Activated naive CD4-positive, alpha-beta T cell treated with anti-CD3 and anti-CD28 coated beads, Interleukin-2, amount 50 U/mL, for 24 hours (primary cell): Measurements from ENCODE around the gene CC2D2B.

Experiments
- H3K27ac Mint-ChIP-seq: one replicate; pipeline ENCODE4 v1.8.0; 2021; ENCODE audit warnings: mild to moderate bottlenecking, mixed read lengths
- H3K27me3 Mint-ChIP-seq: one replicate; pipeline ENCODE4 v1.8.0; 2021; ENCODE audit warnings: mixed read lengths
- H3K36me3 Mint-ChIP-seq: one replicate; pipeline ENCODE4 v1.8.0; 2021; ENCODE audit warnings: mixed read lengths
- H3K4me1 Mint-ChIP-seq: one replicate; pipeline ENCODE4 v1.8.0; 2021; ENCODE audit warnings: mixed read lengths
- H3K4me3 Mint-ChIP-seq: one replicate; pipeline ENCODE4 v1.8.0; 2021; ENCODE audit warnings: mild to moderate bottlenecking, mixed read lengths
- H3K9me3 Mint-ChIP-seq: one replicate; pipeline ENCODE4 v1.8.0; 2021; ENCODE audit warnings: mixed read lengths

Gene CC2D2B

GRCh38 chr10:96075977-96076376 lies 168.2 kb downstream of the CC2D2B start:
- no peak overlapping the region for H3K27ac Mint-ChIP-seq
- H3K9me3 Mint-ChIP-seq = no peaks in the 10 kb centered on the region
- H3K4me1 Mint-ChIP-seq = peaks cover 8% of the 10 kb centered on the region
- no peak overlapping the region for H3K4me3 Mint-ChIP-seq
- peaks cover 14% of the 10 kb centered on the region for H3K36me3 Mint-ChIP-seq
- H3K27me3 Mint-ChIP-seq = no peaks in the 10 kb centered on the region

- no peaks in the 10 kb centered on the region for H3K27me3 Mint-ChIP-seq
- peaks cover 8% of the 10 kb centered on the region for H3K4me1 Mint-ChIP-seq
- no peak overlapping the region for H3K4me3 Mint-ChIP-seq
- H3K36me3 Mint-ChIP-seq = peaks cover 15% of the 10 kb centered on the region
- no peaks in the 10 kb centered on the region for H3K9me3 Mint-ChIP-seq
- no peak overlapping the region for H3K27ac Mint-ChIP-seq
Measured at GRCh38 chr10:96077156-96077555, 169.4 kb downstream of the CC2D2B start.

- H3K9me3 Mint-ChIP-seq = no peaks in the 10 kb centered on the region
- H3K27ac Mint-ChIP-seq = no peak overlapping the region
- H3K27me3 Mint-ChIP-seq = no peaks in the 10 kb centered on the region
- H3K4me3 Mint-ChIP-seq = no peak overlapping the region
- peaks cover 19% of the 10 kb centered on the region for H3K36me3 Mint-ChIP-seq
- H3K4me1 Mint-ChIP-seq = no peaks in the 10 kb centered on the region
Measured at GRCh38 chr10:96082153-96082552, 174.4 kb downstream of the CC2D2B start.
